Neural progenitor cell (in vitro differentiated cells): ENCODE measurements around the gene PDC.

Experiments used
- EZH2phosphoT487 ChIP-seq: fragments of 200-600 bp; sonication (generic); IDR thresholded peaks from 2 replicates; pipeline ENCODE4 v1.6.1; 2017; ENCODE audit warnings: antibody characterized with exemption
- TF ChIP-seq, protein P1 (sequence below): fragments of 200-600 bp; sonication (generic); IDR thresholded peaks from 2 replicates; pipeline ENCODE4 v1.5.1; 2017; ENCODE audit warnings: antibody characterized with exemption, mild to moderate bottlenecking

DNA sequence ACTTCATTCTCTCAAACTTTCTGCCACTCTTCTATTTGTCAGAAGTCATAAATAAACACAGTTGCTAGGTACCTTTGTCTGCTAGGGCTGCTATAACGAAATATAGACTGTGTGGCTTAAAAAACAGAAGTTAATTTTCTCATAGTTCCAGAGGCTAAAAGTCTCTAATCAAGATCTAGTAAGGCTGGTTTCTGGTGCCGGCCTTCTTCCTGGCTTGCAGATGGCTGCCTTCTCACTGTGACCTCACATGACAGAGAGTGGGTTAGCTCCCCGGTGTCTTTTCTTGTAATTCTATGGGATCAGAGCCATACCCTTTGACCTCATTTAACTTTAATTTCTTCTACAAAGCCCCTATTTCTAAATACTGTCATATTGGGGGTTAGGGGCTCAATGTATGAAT, 5.9 kb downstream of the PDC start:
- TF ChIP-seq, protein P1, sequence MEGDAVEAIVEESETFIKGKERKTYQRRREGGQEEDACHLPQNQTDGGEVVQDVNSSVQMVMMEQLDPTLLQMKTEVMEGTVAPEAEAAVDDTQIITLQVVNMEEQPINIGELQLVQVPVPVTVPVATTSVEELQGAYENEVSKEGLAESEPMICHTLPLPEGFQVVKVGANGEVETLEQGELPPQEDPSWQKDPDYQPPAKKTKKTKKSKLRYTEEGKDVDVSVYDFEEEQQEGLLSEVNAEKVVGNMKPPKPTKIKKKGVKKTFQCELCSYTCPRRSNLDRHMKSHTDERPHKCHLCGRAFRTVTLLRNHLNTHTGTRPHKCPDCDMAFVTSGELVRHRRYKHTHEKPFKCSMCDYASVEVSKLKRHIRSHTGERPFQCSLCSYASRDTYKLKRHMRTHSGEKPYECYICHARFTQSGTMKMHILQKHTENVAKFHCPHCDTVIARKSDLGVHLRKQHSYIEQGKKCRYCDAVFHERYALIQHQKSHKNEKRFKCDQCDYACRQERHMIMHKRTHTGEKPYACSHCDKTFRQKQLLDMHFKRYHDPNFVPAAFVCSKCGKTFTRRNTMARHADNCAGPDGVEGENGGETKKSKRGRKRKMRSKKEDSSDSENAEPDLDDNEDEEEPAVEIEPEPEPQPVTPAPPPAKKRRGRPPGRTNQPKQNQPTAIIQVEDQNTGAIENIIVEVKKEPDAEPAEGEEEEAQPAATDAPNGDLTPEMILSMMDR, result no peak
- no peak for TF ChIP-seq EZH2phosphoT487
